Keratinocyte (primary cell): ENCODE results near the gene CTNNBL1.

Experiments
- CTCF ChIP-seq, 3 experiments: IDR thresholded peaks in 1 of 3; conservative IDR thresholded peaks in 1 of 3; optimal IDR thresholded peaks in 1 of 3; 2 replicates in 2 of 3; 3 replicates in 1 of 3; pipeline versions ENCODE3 to v1.5.1; 2011; ENCODE audit warnings: low read length in 3 of 3, mild to moderate bottlenecking in 3 of 3, moderate library complexity in 2 of 3, control low read depth in 1 of 3, inconsistent platforms in 1 of 3; ENCODE audit not compliant: insufficient read depth in 2 of 3; ENCODE audit errors: extremely low read depth in 1 of 3
- EZH2 ChIP-seq: IDR thresholded peaks from one replicate; pipeline ENCODE4 v1.6.1; 2012; ENCODE audit warnings: inconsistent platforms, mild to moderate bottlenecking, low read length, moderate library complexity

GRCh38 chr20:37702403-37703034 lies 8.7 kb downstream of the CTNNBL1 start:
- TF ChIP-seq EZH2: no peak
- no peak for TF ChIP-seq CTCF (optimal IDR thresholded peaks at IDR 0.05 in 1 of 3, IDR thresholded peaks at IDR 0.05 in 1 of 3, conservative IDR thresholded peaks at IDR 0.05 in 1 of 3; ENCODE audit: extremely low read depth in 1 of 3, insufficient read depth in 2 of 3, low read length in 3 of 3)
